ENCODE results near the gene LUZP2.

Gene LUZP2

DNA sequence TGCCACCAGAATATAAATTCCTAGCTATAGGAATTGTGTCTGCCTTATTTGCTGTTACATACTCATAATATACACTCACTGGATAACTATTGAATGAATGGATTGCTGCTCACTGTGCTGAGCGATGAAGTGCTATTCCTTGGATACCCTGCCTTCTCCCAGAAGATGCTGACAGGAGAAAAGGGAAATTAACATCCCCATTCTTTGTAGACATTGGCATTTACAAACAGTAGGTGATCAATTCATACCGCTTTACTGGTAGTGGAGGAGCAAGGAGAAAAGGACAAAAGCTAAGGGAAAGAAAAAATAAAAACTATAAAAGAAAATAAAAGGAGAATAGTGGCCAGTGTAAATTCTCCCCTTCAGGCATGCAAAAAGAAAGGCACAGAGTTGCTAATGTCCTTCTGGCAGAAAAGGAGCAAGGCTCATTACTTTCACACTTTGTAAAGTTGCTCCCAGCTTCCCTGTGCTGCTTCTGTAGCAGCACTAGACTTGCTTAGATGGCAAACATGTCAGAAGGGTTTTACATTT is 183.0 kb downstream of the LUZP2 start:
- DNase-seq (ENCODE audit: low read depth, low spot score), result peak; percentile 48
- Histone ChIP-seq H3K36me3 (ENCODE audit: insufficient read depth, insufficient read length, low read length) (no peaks in the 10 kb centered on the region), H3K4me3 (ENCODE audit: insufficient read length, low read depth) (no peak overlapping the region), H3K27me3 (ENCODE audit: insufficient read depth, insufficient read length) (no peaks in the 10 kb centered on the region), H3K9ac (ENCODE audit: insufficient read length, low read depth) (no peak overlapping the region), H3K4me1 (ENCODE audit: insufficient read depth, insufficient read length) (no peaks in the 10 kb centered on the region), H3K9me3 (ENCODE audit: insufficient read depth, low read length) (no peaks in the 10 kb centered on the region)
- TF ChIP-seq ZNF274 (IDR thresholded peaks at IDR 0.05; ENCODE audit: low read depth, low read length) (no peak), YY1 (IDR thresholded peaks at IDR 0.05; ENCODE audit: insufficient read depth, insufficient read length) (no peak), SUZ12 (IDR thresholded peaks at IDR 0.05; ENCODE audit: extremely low read depth, insufficient read depth, insufficient read length) (no peak)

DNA sequence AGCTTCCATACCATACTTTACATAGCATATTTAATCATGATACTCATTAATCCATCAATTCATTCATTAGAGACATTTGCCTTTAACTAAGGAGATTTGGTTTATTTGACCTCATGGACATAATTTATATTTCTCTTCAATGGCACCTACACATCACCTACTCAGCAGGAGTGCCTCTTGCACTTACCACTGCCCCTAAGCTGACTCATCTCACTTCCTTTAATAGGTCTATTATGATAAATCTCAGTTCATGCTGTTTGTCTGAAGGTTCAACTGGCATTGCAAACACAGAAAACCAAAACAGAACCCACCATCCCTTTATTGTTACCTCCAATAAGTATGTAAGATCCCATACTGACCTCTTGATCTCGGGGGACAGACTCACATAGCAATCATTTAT is 186.7 kb downstream of the LUZP2 start:
- no peak overlapping the region for H3K9ac ChIP-seq (ENCODE audit: insufficient read length, low read depth)
- H3K4me1 ChIP-seq (ENCODE audit: insufficient read depth, insufficient read length), result no peaks in the 10 kb centered on the region
- H3K27me3 ChIP-seq (ENCODE audit: insufficient read depth, insufficient read length), result no peaks in the 10 kb centered on the region
- H3K36me3 ChIP-seq (ENCODE audit: insufficient read depth, insufficient read length, low read length), result no peaks in the 10 kb centered on the region
- no peak for TF ChIP-seq ZNF274 (IDR thresholded peaks at IDR 0.05; ENCODE audit: low read depth, low read length)
- TF ChIP-seq SUZ12 (IDR thresholded peaks at IDR 0.05; ENCODE audit: extremely low read depth, insufficient read depth, insufficient read length), result no peak
- TF ChIP-seq YY1 (IDR thresholded peaks at IDR 0.05; ENCODE audit: insufficient read depth, insufficient read length), result no peak
- no peak for DNase-seq (ENCODE audit: low read depth, low spot score)
- H3K9me3 ChIP-seq (ENCODE audit: insufficient read depth, low read length), result no peaks in the 10 kb centered on the region
- no peak overlapping the region for H3K4me3 ChIP-seq (ENCODE audit: insufficient read length, low read depth)

DNA sequence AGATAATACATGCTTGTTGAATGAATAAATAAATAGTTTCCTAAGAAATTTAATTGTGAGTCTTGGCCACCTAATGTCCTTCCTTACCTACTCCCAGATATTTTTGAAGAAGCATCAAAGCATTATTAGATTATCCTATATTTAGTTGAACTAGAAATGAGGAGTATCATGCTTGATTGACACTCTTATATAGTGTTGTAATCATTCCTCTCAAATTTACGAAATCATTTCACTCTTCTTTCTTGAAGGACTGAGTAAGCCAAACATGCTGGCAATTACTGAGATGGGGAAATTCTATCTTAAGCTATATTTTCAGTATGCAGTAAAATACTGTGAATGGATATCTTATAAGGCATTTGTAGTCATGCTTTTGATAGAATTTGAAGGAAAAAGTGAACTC is 189.0 kb downstream of the LUZP2 start:
- Histone ChIP-seq H3K9ac (ENCODE audit: insufficient read length, low read depth) (no peak overlapping the region), H3K9me3 (ENCODE audit: insufficient read depth, low read length) (no peaks in the 10 kb centered on the region), H3K36me3 (ENCODE audit: insufficient read depth, insufficient read length, low read length) (no peaks in the 10 kb centered on the region), H3K27me3 (ENCODE audit: insufficient read depth, insufficient read length) (no peaks in the 10 kb centered on the region), H3K4me1 (ENCODE audit: insufficient read depth, insufficient read length) (no peaks in the 10 kb centered on the region), H3K4me3 (ENCODE audit: insufficient read length, low read depth) (no peak overlapping the region)
- TF ChIP-seq ZNF274 (IDR thresholded peaks at IDR 0.05; ENCODE audit: low read depth, low read length) (no peak), YY1 (IDR thresholded peaks at IDR 0.05; ENCODE audit: insufficient read depth, insufficient read length) (no peak), SUZ12 (IDR thresholded peaks at IDR 0.05; ENCODE audit: extremely low read depth, insufficient read depth, insufficient read length) (no peak)
- DNase-seq (ENCODE audit: low read depth, low spot score), result no peak

DNA sequence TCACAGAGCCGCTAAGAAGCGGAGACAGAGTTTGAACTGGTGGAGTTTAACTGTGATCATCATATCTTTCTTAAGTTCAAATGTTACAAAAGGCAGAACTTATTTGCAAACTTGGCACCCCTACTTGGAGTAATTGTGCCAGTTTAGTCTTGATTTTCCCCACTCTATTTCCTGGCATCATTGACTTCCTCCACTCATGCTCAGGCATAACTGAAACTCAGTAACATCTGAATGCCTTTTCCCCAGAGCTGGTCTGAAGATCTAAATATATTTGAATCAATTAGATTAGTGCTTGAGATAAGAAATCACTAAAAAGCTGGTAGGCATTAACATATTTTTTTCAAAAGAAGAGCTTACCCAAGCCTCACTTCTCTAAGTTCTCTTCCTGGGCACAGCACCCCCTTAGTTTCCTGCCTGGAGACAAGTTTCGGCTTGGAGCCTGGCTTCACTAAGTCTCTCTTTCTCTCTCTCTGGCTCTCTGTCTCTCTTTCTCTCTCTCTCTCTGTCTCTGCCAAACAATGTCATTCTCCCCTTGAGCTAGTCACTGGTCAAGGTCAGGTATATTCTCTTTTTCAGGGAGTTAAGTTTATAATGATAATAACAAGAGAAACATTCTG is 190.8 kb downstream of the LUZP2 start:
- Histone ChIP-seq H3K4me1 (ENCODE audit: insufficient read depth, insufficient read length) (no peaks in the 10 kb centered on the region), H3K4me3 (ENCODE audit: insufficient read length, low read depth) (no peak overlapping the region), H3K27me3 (ENCODE audit: insufficient read depth, insufficient read length) (no peaks in the 10 kb centered on the region), H3K9ac (ENCODE audit: insufficient read length, low read depth) (no peak overlapping the region), H3K36me3 (ENCODE audit: insufficient read depth, insufficient read length, low read length) (no peaks in the 10 kb centered on the region), H3K9me3 (ENCODE audit: insufficient read depth, low read length) (no peaks in the 10 kb centered on the region)
- no peak for TF ChIP-seq YY1 (IDR thresholded peaks at IDR 0.05; ENCODE audit: insufficient read depth, insufficient read length)
- no peak for TF ChIP-seq SUZ12 (IDR thresholded peaks at IDR 0.05; ENCODE audit: extremely low read depth, insufficient read depth, insufficient read length)
- no peak for TF ChIP-seq ZNF274 (IDR thresholded peaks at IDR 0.05; ENCODE audit: low read depth, low read length)
- DNase-seq (ENCODE audit: low read depth, low spot score), result no peak

DNA sequence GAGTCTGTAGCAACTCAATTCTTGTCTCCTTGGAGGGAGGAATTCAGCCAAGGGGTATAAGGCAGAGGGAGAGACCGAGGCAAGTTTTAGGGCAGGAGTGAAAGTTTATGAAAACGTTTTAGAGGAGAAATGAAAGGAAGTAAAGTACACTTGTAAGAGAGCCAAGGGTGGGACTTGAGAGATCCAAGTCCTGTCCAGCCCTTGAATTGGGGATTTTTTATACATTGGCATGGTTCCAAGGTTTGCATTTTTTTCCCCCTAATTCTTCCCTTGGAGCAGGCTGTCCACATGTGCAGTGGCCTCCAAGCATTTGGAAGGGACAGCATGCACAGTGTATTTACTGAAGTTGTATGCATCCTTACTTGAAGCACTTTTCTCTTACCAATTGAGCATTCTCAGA is 192.1 kb downstream of the LUZP2 start:
- H3K36me3 ChIP-seq (ENCODE audit: insufficient read depth, insufficient read length, low read length), result no peaks in the 10 kb centered on the region
- H3K9ac ChIP-seq (ENCODE audit: insufficient read length, low read depth), result no peak overlapping the region
- DNase-seq (ENCODE audit: low read depth, low spot score), result no peak
- H3K4me3 ChIP-seq (ENCODE audit: insufficient read length, low read depth), result no peak overlapping the region
- no peaks in the 10 kb centered on the region for H3K27me3 ChIP-seq (ENCODE audit: insufficient read depth, insufficient read length)
- H3K9me3 ChIP-seq (ENCODE audit: insufficient read depth, low read length), result no peaks in the 10 kb centered on the region
- no peaks in the 10 kb centered on the region for H3K4me1 ChIP-seq (ENCODE audit: insufficient read depth, insufficient read length)
- no peak for TF ChIP-seq SUZ12 (IDR thresholded peaks at IDR 0.05; ENCODE audit: extremely low read depth, insufficient read depth, insufficient read length)
- no peak for TF ChIP-seq ZNF274 (IDR thresholded peaks at IDR 0.05; ENCODE audit: low read depth, low read length)
- no peak for TF ChIP-seq YY1 (IDR thresholded peaks at IDR 0.05; ENCODE audit: insufficient read depth, insufficient read length)

- Histone ChIP-seq H3K9me3 (ENCODE audit: insufficient read depth, low read length) (no peaks in the 10 kb centered on the region), H3K36me3 (ENCODE audit: insufficient read depth, insufficient read length, low read length) (no peaks in the 10 kb centered on the region), H3K27me3 (ENCODE audit: insufficient read depth, insufficient read length) (no peaks in the 10 kb centered on the region), H3K4me1 (ENCODE audit: insufficient read depth, insufficient read length) (no peaks in the 10 kb centered on the region), H3K9ac (ENCODE audit: insufficient read length, low read depth) (no peak overlapping the region), H3K4me3 (ENCODE audit: insufficient read length, low read depth) (no peak overlapping the region)
- TF ChIP-seq ZNF274 (IDR thresholded peaks at IDR 0.05; ENCODE audit: low read depth, low read length) (no peak), YY1 (IDR thresholded peaks at IDR 0.05; ENCODE audit: insufficient read depth, insufficient read length) (no peak), SUZ12 (IDR thresholded peaks at IDR 0.05; ENCODE audit: extremely low read depth, insufficient read depth, insufficient read length) (no peak)
- DNase-seq (ENCODE audit: low read depth, low spot score), result no peak
Observed at GRCh38 chr11:24697522-24698111, 200.8 kb downstream of the LUZP2 start.

- no peak for DNase-seq (ENCODE audit: low read depth, low spot score)
- Histone ChIP-seq H3K36me3 (ENCODE audit: insufficient read depth, insufficient read length, low read length) (no peaks in the 10 kb centered on the region), H3K27me3 (ENCODE audit: insufficient read depth, insufficient read length) (no peaks in the 10 kb centered on the region), H3K9ac (ENCODE audit: insufficient read length, low read depth) (no peak overlapping the region), H3K4me1 (ENCODE audit: insufficient read depth, insufficient read length) (no peaks in the 10 kb centered on the region), H3K4me3 (ENCODE audit: insufficient read length, low read depth) (no peak overlapping the region), H3K9me3 (ENCODE audit: insufficient read depth, low read length) (no peaks in the 10 kb centered on the region)
- TF ChIP-seq YY1 (IDR thresholded peaks at IDR 0.05; ENCODE audit: insufficient read depth, insufficient read length) (no peak), ZNF274 (IDR thresholded peaks at IDR 0.05; ENCODE audit: low read depth, low read length) (no peak), SUZ12 (IDR thresholded peaks at IDR 0.05; ENCODE audit: extremely low read depth, insufficient read depth, insufficient read length) (no peak)
Observed at GRCh38 chr11:24704716-24705115, 207.9 kb downstream of the LUZP2 start.
